Measurements from ENCODE around the gene EAPP. TPM values are rescaled to one million over a fixed set of nuclear protein-coding genes. Genes with fewer than 3 reads are reported as not detected.
A peak's percentile ranks its signal among the peaks of the same experiment; 100 is the strongest.

The EAPP gene
- total and polyA plus RNA-seq, 2 of the 13 experiments (the other 11 are each of a cell fraction or from before 2014, with no cell fraction given), result 68.7 to 110 TPM

- TF ChIP-seq ATF2 (CRISPR knock-in tag; IDR thresholded peaks at IDR 0.05), result peak; percentile 50; the same call in 1 of the 2 replicates
- no peak for TF ChIP-seq PLRG1 (conservative IDR thresholded peaks at IDR 0.05)
- no peak for TF ChIP-seq REXO4 (CRISPR knock-in tag; IDR thresholded peaks at IDR 0.05; ENCODE audit: borderline replicate concordance)
- peak; percentile 50; the same call in 1 of the 2 replicates for TF ChIP-seq TBX2 (CRISPR knock-in tag; IDR thresholded peaks at IDR 0.05; ENCODE audit: borderline replicate concordance)
- TF ChIP-seq CTCF (CRISPR knock-in tag; IDR thresholded peaks at IDR 0.05), result peak; percentile 95
- no peak for TF ChIP-seq ZNF281 (CRISPR knock-in tag; IDR thresholded peaks at IDR 0.05; ENCODE audit: borderline replicate concordance)
- peak; percentile 44 for TF ChIP-seq XRCC5 (optimal IDR thresholded peaks at IDR 0.05; ENCODE audit: low read length)
- TF ChIP-seq CBX1 (IDR thresholded peaks at IDR 0.05; ENCODE audit: low read depth), result no peak
- no peak for TF ChIP-seq GMEB1 (CRISPR knock-in tag; IDR thresholded peaks at IDR 0.05; ENCODE audit: borderline replicate concordance)
- no peak for TF ChIP-seq ZNF609 (CRISPR knock-in tag; IDR thresholded peaks at IDR 0.05; ENCODE audit: borderline replicate concordance)
- no peak for TF ChIP-seq STAT6 (CRISPR knock-in tag; IDR thresholded peaks at IDR 0.05; ENCODE audit: borderline replicate concordance)
- peak; percentile 11; the same call in 1 of the 2 replicates for TF ChIP-seq YEATS2 (CRISPR knock-in tag; IDR thresholded peaks at IDR 0.05; ENCODE audit: borderline replicate concordance)
Observed at GRCh38 chr14:34498684-34499412, 40.7 kb downstream of the EAPP start (continued).
